GM08714 (cell line): ENCODE measurements around the gene RAPGEF1.
"Not testable (repeated sequence)": the region's sequence is repeated elsewhere in the genome, so short reads cannot be mapped to it uniquely, and the experiment has no call there.

Source experiments
- H3K4me3 ChIP-seq: fragments of 200-500 bp; sonication (Bioruptor generic); 2 replicates; pipeline ENCODE4 v1.5.1; 2014; ENCODE audit warnings: mild to moderate bottlenecking, low read length, inconsistent platforms
- ZNF274 ChIP-seq: IDR thresholded peaks from 2 replicates; pipeline ENCODE4 v1.6.1; 2012; ENCODE audit warnings: mild to moderate bottlenecking, low read depth, low read length

Gene RAPGEF1

DNA sequence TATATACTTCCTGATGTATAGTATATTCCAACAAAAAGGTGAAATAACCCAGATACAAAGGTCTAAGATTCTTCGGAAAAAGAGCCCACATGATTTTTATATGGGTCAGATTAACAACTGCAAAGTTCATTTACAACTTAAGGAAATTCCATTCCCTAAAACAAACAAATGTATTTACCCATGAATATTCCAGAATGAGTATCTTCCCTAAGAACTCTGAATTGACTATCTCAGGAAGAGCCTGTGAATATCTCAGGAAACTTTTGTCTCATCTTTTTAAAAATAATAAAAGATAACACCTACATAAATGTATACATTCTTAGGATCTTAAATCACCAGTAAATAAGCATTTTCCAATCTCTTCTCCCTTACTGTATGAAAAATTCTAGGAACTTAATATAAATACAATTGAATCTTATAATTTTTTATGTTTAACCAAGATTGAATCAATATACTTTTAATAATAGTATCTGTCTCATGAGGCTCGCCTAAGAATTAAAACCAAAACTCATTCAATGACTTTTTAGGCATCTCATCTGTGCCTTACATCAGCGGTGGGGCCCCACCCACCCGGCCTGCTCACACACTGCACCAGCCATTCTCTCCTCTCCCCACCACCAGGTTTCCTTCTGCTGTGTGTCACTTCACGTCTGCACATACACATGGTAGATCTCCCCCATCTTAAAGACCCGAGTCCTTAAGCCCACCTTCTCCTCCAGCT, 78.1 kb downstream of the RAPGEF1 start:
- no peak overlapping the region for H3K4me3 ChIP-seq
- TF ChIP-seq ZNF274 = no peak

- no peak overlapping the region for H3K4me3 ChIP-seq
Observed at GRCh38 chr9:131660466-131661405, 79.1 kb downstream of the RAPGEF1 start.

DNA sequence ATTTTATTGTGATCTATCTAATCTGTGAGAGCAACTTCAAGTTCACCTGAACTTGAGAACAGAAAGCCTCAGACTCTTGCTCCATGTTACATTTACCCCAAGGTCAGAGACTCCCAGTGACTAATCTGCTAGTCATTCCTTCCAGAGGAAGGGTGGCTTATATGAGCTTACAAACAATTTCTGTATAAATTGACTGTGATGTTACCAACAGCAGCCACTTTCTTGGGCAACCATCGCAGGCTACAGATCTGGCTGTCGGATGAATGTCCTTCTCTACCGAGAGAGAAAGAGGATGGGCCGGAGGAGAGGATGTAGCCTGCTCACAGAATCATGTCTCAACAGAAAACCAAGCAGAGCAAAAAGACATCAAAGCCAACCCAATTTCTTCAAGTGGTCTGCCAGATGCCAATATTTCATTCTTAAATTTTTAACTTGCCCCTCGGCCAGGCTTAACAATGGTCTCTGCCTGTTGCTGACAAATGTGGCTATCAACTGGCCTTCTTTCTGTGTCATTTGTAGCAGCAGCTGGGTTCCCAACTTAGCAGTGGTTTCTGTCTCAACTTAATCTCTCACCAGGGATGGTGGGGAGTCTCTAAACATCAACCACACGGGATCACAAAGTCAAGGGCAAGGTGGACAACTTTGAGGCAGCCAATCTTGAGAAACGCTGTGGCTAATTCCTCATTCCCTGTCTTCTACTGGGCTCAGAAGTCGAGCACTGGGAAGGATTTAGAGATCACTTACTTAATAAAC, 81.3 kb downstream of the RAPGEF1 start:
- no peak overlapping the region for H3K4me3 ChIP-seq
- TF ChIP-seq ZNF274 = no peak

More at GRCh38 chr9:131660466-131661405, 79.1 kb downstream of the RAPGEF1 start:
- TF ChIP-seq ZNF274 = no peak

DNA sequence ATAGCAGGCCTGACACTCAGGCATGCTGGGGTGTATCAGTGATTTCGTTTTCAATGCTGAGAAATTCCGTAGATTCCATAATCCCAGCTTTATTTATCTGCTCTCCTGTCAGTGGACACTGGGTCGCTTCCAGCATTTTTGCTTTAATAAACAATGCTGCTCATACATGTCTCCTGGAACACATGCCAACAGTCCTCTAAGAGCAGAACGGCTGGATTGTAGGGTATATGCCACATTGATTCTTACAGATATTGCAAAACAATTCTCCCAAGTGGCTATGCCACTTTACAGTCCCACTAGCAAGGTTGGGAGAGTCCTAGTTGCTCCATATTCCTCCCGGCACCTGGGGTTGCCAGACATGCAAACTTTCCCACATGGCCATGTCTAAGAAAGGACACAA, 81.9 kb downstream of the RAPGEF1 start:
- H3K4me3 ChIP-seq = no peak overlapping the region
- TF ChIP-seq ZNF274 = no peak

DNA sequence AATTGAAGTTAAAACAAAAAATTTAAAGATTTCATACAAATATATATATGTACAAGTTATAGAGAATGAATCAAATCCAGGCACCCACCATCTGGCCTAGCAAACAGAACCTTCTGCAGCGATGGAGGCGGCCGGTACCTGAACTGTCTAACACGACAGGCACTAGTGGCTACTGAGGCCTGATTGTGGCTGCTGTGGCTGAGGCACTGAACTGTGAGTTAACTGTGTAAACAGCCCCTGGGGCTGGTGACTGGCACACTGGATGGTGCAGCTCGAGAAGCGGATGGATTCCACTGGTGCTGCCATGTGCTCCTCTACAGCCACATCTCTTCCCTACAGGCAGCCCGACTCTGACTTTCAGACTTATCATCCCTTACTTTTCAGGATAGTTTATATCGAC, 82.4 kb downstream of the RAPGEF1 start:
- no peak for TF ChIP-seq ZNF274
- no peak overlapping the region for H3K4me3 ChIP-seq

GRCh38 chr9:131657037-131657377, 82.9 kb downstream of the RAPGEF1 start:
- TF ChIP-seq ZNF274 = no peak
- peak overlapping the region; percentile 6; the same call in 1 of the 2 replicates for H3K4me3 ChIP-seq

GRCh38 chr9:131656356-131657036, 83.4 kb downstream of the RAPGEF1 start:
- no peak for TF ChIP-seq ZNF274
- peak overlapping the region; percentile 6; the same call in 1 of the 2 replicates for H3K4me3 ChIP-seq

DNA sequence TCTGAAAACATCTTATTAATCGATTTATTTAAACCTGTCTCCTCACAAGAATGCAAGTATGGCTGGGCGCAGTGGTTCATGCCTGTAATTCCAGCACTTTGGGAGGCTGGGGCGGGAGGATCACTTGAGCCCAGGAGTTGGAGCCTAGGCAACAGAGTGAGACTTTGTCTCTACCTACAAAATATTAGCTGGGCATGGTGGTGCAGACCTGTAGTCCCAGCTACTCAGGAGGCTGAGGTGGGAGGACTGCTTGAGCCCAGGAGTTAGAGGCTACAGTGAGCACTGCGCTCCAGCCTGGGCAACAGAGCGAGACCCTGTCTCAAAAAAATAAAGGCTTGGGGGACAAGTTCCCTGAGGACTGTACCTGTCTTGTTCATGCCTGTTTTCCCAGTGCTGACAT, 85.5 kb downstream of the RAPGEF1 start:
- H3K4me3 ChIP-seq = not testable (repeated sequence)

- no peak for TF ChIP-seq ZNF274
- H3K4me3 ChIP-seq = no peak overlapping the region
Observed at GRCh38 chr9:131651599-131651998, 88.3 kb downstream of the RAPGEF1 start.

GRCh38 chr9:131651160-131651559, 88.7 kb downstream of the RAPGEF1 start:
- no peak overlapping the region for H3K4me3 ChIP-seq
- TF ChIP-seq ZNF274 = no peak

GRCh38 chr9:131650254-131650653, 89.6 kb downstream of the RAPGEF1 start:
- no peak overlapping the region for H3K4me3 ChIP-seq
- TF ChIP-seq ZNF274 = no peak

DNA sequence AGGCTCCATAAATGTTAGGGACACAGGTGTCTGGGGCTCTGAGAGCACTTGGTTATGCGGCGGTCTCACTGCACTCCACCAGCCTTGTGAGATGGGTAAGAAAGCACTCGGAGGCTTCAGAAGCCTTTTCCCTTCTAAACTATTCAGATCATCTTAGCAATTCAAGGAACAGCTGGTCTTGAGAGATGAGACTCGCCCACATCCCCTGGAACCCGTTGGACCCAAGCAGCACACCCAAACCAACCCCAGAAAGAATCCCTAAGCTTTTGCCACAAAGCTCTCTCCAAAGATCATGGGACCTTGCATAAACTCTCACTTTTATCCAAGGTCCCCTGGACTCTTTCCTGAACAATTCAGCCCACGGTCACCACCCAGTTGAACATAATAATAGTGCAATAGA, 90.2 kb downstream of the RAPGEF1 start:
- TF ChIP-seq ZNF274 = no peak
- no peak overlapping the region for H3K4me3 ChIP-seq

- TF ChIP-seq ZNF274 = no peak
- no peak overlapping the region for H3K4me3 ChIP-seq
Observed at GRCh38 chr9:131645078-131645776, 94.6 kb downstream of the RAPGEF1 start.
